Heart left ventricle (tissue), 16 donors: ENCODE results near the gene CD1B. TPM values are rescaled to one million over a fixed set of nuclear protein-coding genes. Genes with fewer than 3 reads are reported as not detected.

Experiments used
- ATAC-seq, 4 donors: fragments of 200-7000 bp; cut with Tn5 transposase; one replicate each; pipeline ENCODE4 v1.9.1; 2020 to 2022; ENCODE audit warnings: moderate library complexity in 4 of 4, mild to moderate bottlenecking in 3 of 4, moderate number of reproducible peaks in 1 of 4
- DNase-seq, 5 donors: peaks; one replicate each; pipeline ENCODE4 v3.0.0-alpha.2; 2020
- H3K27ac ChIP-seq, 12 donors: fragments of 200-600 bp; sonication (generic) in 4 of 12; one replicate each; pipeline versions ENCODE4 v1.5.0 to v1.8.0; 2016 to 2022; ENCODE audit warnings: mild to moderate bottlenecking in 2 of 12
- H3K27me3 ChIP-seq, 9 donors: fragments of 200-600 bp; sonication (generic) in 2 of 9; one replicate each; pipeline versions ENCODE4 v1.5.1 to v1.8.0; 2016 to 2022; ENCODE audit warnings: mild to moderate bottlenecking in 3 of 9
- H3K36me3 ChIP-seq, 9 donors: fragments of 200-600 bp; sonication (generic) in 2 of 9; one replicate each; pipeline versions ENCODE4 v1.5.0 to v1.8.0; 2018 to 2022; ENCODE audit warnings: mild to moderate bottlenecking in 2 of 9
- H3K4me1 ChIP-seq, 12 donors: fragments of 200-600 bp; sonication (generic) in 4 of 12; one replicate each; pipeline versions ENCODE4 v1.5.0 to v1.8.0; 2016 to 2022; ENCODE audit warnings: mild to moderate bottlenecking in 3 of 12
- H3K4me3 ChIP-seq, 12 donors: fragments of 200-600 bp; sonication (generic) in 4 of 12; one replicate each; pipeline versions ENCODE4 v1.5.0 to v1.8.0; 2017 to 2022; ENCODE audit warnings: mild to moderate bottlenecking in 9 of 12, moderate library complexity in 4 of 12
- H3K9me3 ChIP-seq, 12 donors: fragments of 200-600 bp; sonication (generic) in 4 of 12; one replicate each; pipeline versions ENCODE4 v1.5.0 to v1.8.0; 2016 to 2022; ENCODE audit warnings: mild to moderate bottlenecking in 1 of 12
- CTCF ChIP-seq, 12 donors: fragments of 200-600 bp; sonication (generic) in 4 of 12; IDR thresholded peaks; one replicate each; pipeline versions ENCODE4 v1.5.0 to v1.8.0; 2018 to 2022; ENCODE audit warnings: antibody characterized with exemption in 12 of 12, mild to moderate bottlenecking in 5 of 12
- POLR2A ChIP-seq, 2 donors: fragments of 450-650 bp; IDR thresholded peaks; one replicate each; pipeline ENCODE4 v1.6.1; 2017; ENCODE audit warnings: antibody characterized with exemption in 2 of 2, mild to moderate bottlenecking in 2 of 2, moderate library complexity in 2 of 2
- WGBS, 4 donors: extraction: QIAGEN DNeasy Blood & Tissue Kit in 2 of 4; methylation state at CpG; one replicate each; pipeline versions ENCODE4 v1.1.5 to v1.1.7; 2013 to 2018; 5-methylcytosine and 5-hydroxymethylcytosine counted together
- intact Hi-C, 10 donors: fragments of 100-400 bp; cut with DNase I; formaldehyde crosslinking; loops; one replicate each; pipeline versions ENCODE4 v1.11.1 to v1.14.2; 2022
- polyA plus RNA-seq, 2 donors: library from polyadenylated mRNA; stranded (reverse); fragments of 200-250 nt; gene quantifications; one replicate each; pipeline ENCODE4 v1.2.3, GENCODE V29; 2013
- total RNA-seq, 9 donors: library from RNA; depleted of rRNA in 2 of 9; stranded (reverse); fragments of >200 nt in 2 of 9; fragmentation: NEBNext Ultra II Directional in 3 of 9; extraction: Animal tissue kit (Norgen Biotek cat#: 25700) in 3 of 9; gene quantifications; one replicate each; pipeline versions ENCODE4 v1.1.0 to v1.2.4, GENCODE V29; 2016 to 2023
- donor health status: ischemic (EF 13 %, LVEDD 7.1; RV severe dilation, severe dysfunction).
- donor health status: healthy with polysubstance abuse.
- donor health status: DM: no; HTN: yes; CAD: no.
- donor health status: DM: no; HTN: no; CAD: no.
- donor health status: ischemic (EF 25% LVEDD 6.9; RV normal size, moderate dysfunction).
- donor health status: ischemic (EF 25% LVEDD 5.7; RV mildly dilated, moderate dysfunction).
- donor health status: healthy.
- donor health status: DM: yes; HTN: yes; CAD: no.
- donor health status: ischemic (EF 35%, LVEDD 5.7; RV mildly dilated, moderate dysfunction).
- donor health status: nonischemic (EF 11% LVEDD 7.7; RV severe dilation, severe dysfunction).
- donor health status: DM: yes; HTN: yes; CAD: no.
- donor health status: PGD.
- donor health status: ischemic (EF 29% LVEDD 5.4; RV normal size, mild dysfunction).
- donor health status: nonischemic (EF 23%, LVEDD 6.1; RV moderate dilation, normal function).

The CD1B gene
- total and polyA plus RNA-seq, 11 donors, result 0.29 TPM; not detected in 10

- Histone ChIP-seq H3K4me1 (no peaks in the 10 kb centered on the region), H3K9me3 (peaks cover 0 to 14% (median 3%) of the 10 kb centered on the region in 12 donors), H3K4me3 (no peak overlapping the region), H3K36me3 (no peaks in the 10 kb centered on the region), H3K27ac (no peak overlapping the region), H3K27me3 (no peaks in the 10 kb centered on the region)
- DNase-seq, result no peak
- ATAC-seq, result no peak
- intact Hi-C loops, result no loop called here
- TF ChIP-seq POLR2A (IDR thresholded peaks at IDR 0.05) (no peak), CTCF (IDR thresholded peaks at IDR 0.05) (no peak)
Observed at GRCh38 chr1:158366783-158367182, 35.5 kb upstream of the CD1B start.

GRCh38 chr1:158362941-158363340, 31.6 kb upstream of the CD1B start:
- WGBS, 4 donors, result 62 to 74% (median 64%) methylated on average over 1 of the region's 1 CpG
- no peaks in the 10 kb centered on the region for H3K4me1 ChIP-seq
- no peak overlapping the region for H3K27ac ChIP-seq
- TF ChIP-seq CTCF (IDR thresholded peaks at IDR 0.05) (no peak), POLR2A (IDR thresholded peaks at IDR 0.05) (no peak)
- H3K27me3 ChIP-seq, result no peaks in the 10 kb centered on the region
- H3K36me3 ChIP-seq, result no peaks in the 10 kb centered on the region
- H3K9me3 ChIP-seq, result no peaks in the 10 kb centered on the region
- H3K4me3 ChIP-seq, result no peak overlapping the region
- intact Hi-C loops, result no loop called here
- ATAC-seq (no peak), DNase-seq (no peak)

- DNase-seq (no peak), ATAC-seq (no peak)
- WGBS, 4 donors, result 18 to 42% (median 29%) methylated on average over 1 of the region's 1 CpG
- H3K36me3 ChIP-seq, result no peaks in the 10 kb centered on the region
- H3K27me3 ChIP-seq, result no peaks in the 10 kb centered on the region
- no peak overlapping the region for H3K4me3 ChIP-seq
- H3K9me3 ChIP-seq, result no peaks in the 10 kb centered on the region
- no peaks in the 10 kb centered on the region for H3K4me1 ChIP-seq
- H3K27ac ChIP-seq, result no peak overlapping the region
- intact Hi-C loops, result no loop called here
- TF ChIP-seq POLR2A (IDR thresholded peaks at IDR 0.05) (no peak), CTCF (IDR thresholded peaks at IDR 0.05) (no peak)
Observed at GRCh38 chr1:158362482-158362881, 31.2 kb upstream of the CD1B start.

- Histone ChIP-seq H3K36me3 (no peaks in the 10 kb centered on the region), H3K4me3 (no peak overlapping the region), H3K9me3 (no peaks in the 10 kb centered on the region), H3K4me1 (no peaks in the 10 kb centered on the region), H3K27ac (no peak overlapping the region), H3K27me3 (peaks cover 0 to 3% (median 0%) of the 10 kb centered on the region in 9 donors)
- 81 to 89% (median 85%) methylated on average over 1 of the region's 1 CpG for WGBS, 4 donors
- DNase-seq (no peak), ATAC-seq (no peak)
- no peak for TF ChIP-seq POLR2A (IDR thresholded peaks at IDR 0.05)
- no peak for TF ChIP-seq CTCF (IDR thresholded peaks at IDR 0.05)
- intact Hi-C loops, result no loop called here
Observed at GRCh38 chr1:158357441-158357840, 26.1 kb upstream of the CD1B start.
